Left renal cortex interstitium (tissue), 4 donors: ENCODE results near the gene MRGPRG. TPM values are rescaled to one million over a fixed set of nuclear protein-coding genes. Genes with fewer than 3 reads are reported as not detected.
"Not testable (repeated sequence)": the region's sequence is repeated elsewhere in the genome, so short reads cannot be mapped to it uniquely, and the experiment has no call there.

Experiments used
- DNase-seq, 4 donors: peaks; one replicate each; pipeline ENCODE4 v3.0.0-alpha.2; 2013; ENCODE audit warnings: low read depth in 4 of 4, low spot score in 2 of 4, missing footprints in 1 of 4
- polyA plus RNA-seq, 4 donors: library from polyadenylated mRNA; unstranded; fragments of 120-200 nt; gene quantifications; one replicate each; pipeline ENCODE4 v1.2.1, GENCODE V29; 2013; ENCODE audit not compliant: insufficient read length in 4 of 4

The MRGPRG gene
- not detected for polyA plus RNA-seq

GRCh38 chr11:3218483-3219280 is at the start of gene MRGPRG:
Gene MRGPRG, minus strand, starts transcription at chr11:3218813. Its CDS starts 0 bp downstream, at chr11:3218813.
- DNase-seq, result no peak

- DNase-seq, result not testable (repeated sequence)
These were observed 43.9 kb upstream of the MRGPRG start for GRCh38 chr11:3262548-3262947.

- not testable (repeated sequence) for DNase-seq
These were observed 43.2 kb upstream of the MRGPRG start for GRCh38 chr11:3261831-3262230.

- not testable (repeated sequence) for DNase-seq
These were observed 38.9 kb upstream of the MRGPRG start for GRCh38 chr11:3257509-3257908.

GRCh38 chr11:3255241-3255640 is 36.6 kb upstream of the MRGPRG start:
- not testable (repeated sequence) for DNase-seq

GRCh38 chr11:3254773-3255172 is 36.2 kb upstream of the MRGPRG start:
- not testable (repeated sequence) for DNase-seq

- no peak for DNase-seq
These were observed 26.5 kb upstream of the MRGPRG start for GRCh38 chr11:3245071-3245470.

- DNase-seq, result no peak
These were observed 25.3 kb upstream of the MRGPRG start for GRCh38 chr11:3243880-3244279.

- no peak for DNase-seq
These were observed 18.5 kb upstream of the MRGPRG start for GRCh38 chr11:3237119-3237518.

- no peak for DNase-seq
These were observed 16.2 kb upstream of the MRGPRG start for GRCh38 chr11:3234846-3235245.

GRCh38 chr11:3232956-3233355 is 14.3 kb upstream of the MRGPRG start:
- no peak for DNase-seq

- no peak for DNase-seq
These were observed 13.5 kb upstream of the MRGPRG start, which contains the start of gene MRGPRE for GRCh38 chr11:3231851-3232744. Gene MRGPRE, minus strand, starts transcription at chr11:3232417. Its CDS starts 3,618 bp downstream, at chr11:3228799.

GRCh38 chr11:3231550-3231850 is 12.9 kb upstream of the MRGPRG start:
- DNase-seq, result no peak

GRCh38 chr11:3230636-3231549 is 12.3 kb upstream of the MRGPRG start:
- no peak for DNase-seq

GRCh38 chr11:3229673-3230630 is 11.3 kb upstream of the MRGPRG start:
- no peak for DNase-seq

- no peak for DNase-seq
These were observed 9.8 kb upstream of the MRGPRG start for GRCh38 chr11:3228445-3228829.

GRCh38 chr11:3227568-3228444 is 9.2 kb upstream of the MRGPRG start:
- DNase-seq, result no peak

GRCh38 chr11:3226846-3227567 is 8.4 kb upstream of the MRGPRG start:
- no peak for DNase-seq
